ENCODE measurements around the gene IKZF5. TPM values are rescaled to one million over a fixed set of nuclear protein-coding genes. Genes with fewer than 3 reads are reported as not detected.

The IKZF5 gene
- total RNA-seq, 2 experiments from 2014 or later, result 15.2 to 21.5 TPM

DNA sequence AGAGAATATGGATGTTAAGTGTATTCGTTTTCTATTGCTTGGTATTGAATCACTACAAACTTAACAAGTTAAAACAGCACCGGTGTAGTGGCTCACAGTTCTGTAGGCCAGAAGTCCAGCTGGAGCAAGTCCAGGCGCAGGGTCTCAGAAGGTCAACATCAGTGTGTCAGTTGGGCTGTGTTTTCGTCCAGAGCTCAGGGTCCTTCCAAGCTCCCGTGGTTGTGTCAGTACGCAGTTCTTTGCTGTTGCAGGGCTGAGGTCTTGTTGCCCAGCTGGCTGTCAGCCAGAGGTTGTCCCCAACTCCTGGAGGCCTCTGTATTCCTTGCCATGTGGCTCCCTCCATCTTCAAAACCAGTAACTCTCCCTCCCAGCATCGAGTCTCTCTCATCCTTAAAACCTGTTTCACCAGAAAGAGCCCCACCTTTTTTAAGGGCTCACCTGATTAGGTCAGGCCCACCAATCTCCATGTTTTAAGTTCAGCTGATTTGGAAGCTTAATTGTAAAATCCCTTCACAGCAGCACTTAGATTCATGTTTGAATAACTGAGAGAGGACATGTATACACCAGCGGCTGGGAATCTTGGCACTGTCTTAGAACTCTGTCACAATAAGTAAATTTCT is 27.0 kb upstream of the IKZF5 start:
- no peak for TF ChIP-seq CTCF (IDR thresholded peaks at IDR 0.05)
- intact Hi-C loops (cut with micrococcal nuclease), result no loop called here
- Mint-ChIP-seq H3K27ac (no peak overlapping the region), H3K27me3 (no peaks in the 10 kb centered on the region), H3K4me3 (no peak overlapping the region), H3K36me3 (ENCODE audit: low read depth) (peaks cover 7% of the 10 kb centered on the region), H3K4me1 (ENCODE audit: low read depth) (peaks cover 3% of the 10 kb centered on the region), H3K9me3 (no peaks in the 10 kb centered on the region)
- ATAC-seq (no peak), DNase-seq (no peak)
- ChIA-PET POLR2A (no interaction called here), CTCF (interaction anchor here (1.6 kb wide), 1 partner anchor 26 kb away, joined by 3 read pairs; no protein-coding TSS in a partner anchor)

DNA sequence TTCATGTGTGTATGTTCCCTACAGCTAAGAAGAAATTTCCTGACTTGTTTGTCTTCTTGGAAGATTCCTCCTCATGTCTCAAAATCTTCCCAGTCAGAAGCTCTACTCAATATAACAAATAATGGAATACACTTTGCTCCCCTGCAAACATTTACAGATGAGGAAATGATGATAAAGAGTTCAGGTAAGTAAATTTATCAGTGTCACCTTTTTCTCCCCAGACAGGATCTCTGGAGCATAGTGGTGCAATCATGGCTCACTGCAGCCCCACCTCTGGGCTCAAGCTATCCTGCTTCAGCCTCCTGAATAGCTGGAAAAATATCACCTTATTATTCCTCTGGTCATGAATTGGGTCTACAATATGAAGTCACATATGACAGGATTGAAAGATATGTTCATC is 25.7 kb upstream of the IKZF5 start:
- ATAC-seq (no peak), DNase-seq (no peak)
- no peak for TF ChIP-seq CTCF (IDR thresholded peaks at IDR 0.05)
- H3K27ac Mint-ChIP-seq, result no peak overlapping the region
- no peak overlapping the region for H3K4me3 Mint-ChIP-seq
- H3K9me3 Mint-ChIP-seq, result no peaks in the 10 kb centered on the region
- H3K4me1 Mint-ChIP-seq (ENCODE audit: low read depth), result peaks cover 3% of the 10 kb centered on the region
- CTCF ChIA-PET, result interaction anchor here (0.9 to 1.8 kb wide), 4 partner anchors 8 to 84 kb away, joined by 3 to 6 read pairs (median 4); no protein-coding TSS in a partner anchor
- H3K27me3 Mint-ChIP-seq, result no peaks in the 10 kb centered on the region
- peaks cover 7% of the 10 kb centered on the region for H3K36me3 Mint-ChIP-seq (ENCODE audit: low read depth)
- intact Hi-C loops (cut with micrococcal nuclease), result no loop called here
- POLR2A ChIA-PET, result interaction anchor here (0.6 kb wide), 1 partner anchor 14 kb away, joined by 3 read pairs; no protein-coding TSS in a partner anchor

- Mint-ChIP-seq H3K27ac (no peak overlapping the region), H3K4me3 (no peak overlapping the region), H3K27me3 (no peaks in the 10 kb centered on the region), H3K36me3 (ENCODE audit: low read depth) (peaks cover 2% of the 10 kb centered on the region), H3K4me1 (ENCODE audit: low read depth) (no peaks in the 10 kb centered on the region), H3K9me3 (no peaks in the 10 kb centered on the region)
- intact Hi-C loops (cut with micrococcal nuclease), result no loop called here
- DNase-seq (no peak), ATAC-seq (no peak)
- ChIA-PET POLR2A (no interaction called here), CTCF (interaction anchor here (0.9 to 1.4 kb wide), 2 partner anchors 10 to 12 kb away, joined by 3 read pairs; no protein-coding TSS in a partner anchor)
- TF ChIP-seq CTCF (IDR thresholded peaks at IDR 0.05), result no peak
Measured at GRCh38 chr10:123031124-123031523, 22.5 kb upstream of the IKZF5 start.

- no peak overlapping the region for H3K27ac Mint-ChIP-seq
- H3K27me3 Mint-ChIP-seq, result no peaks in the 10 kb centered on the region
- ATAC-seq, result no peak
- no peaks in the 10 kb centered on the region for H3K9me3 Mint-ChIP-seq
- no peak overlapping the region for H3K4me3 Mint-ChIP-seq
- H3K4me1 Mint-ChIP-seq (ENCODE audit: low read depth), result no peaks in the 10 kb centered on the region
- no peaks in the 10 kb centered on the region for H3K36me3 Mint-ChIP-seq (ENCODE audit: low read depth)
- CTCF ChIA-PET, result interaction anchor here (1.5 kb wide), 1 partner anchor 15 kb away, joined by 6 read pairs; no protein-coding TSS in a partner anchor
- intact Hi-C loops (cut with micrococcal nuclease), result no loop called here
- POLR2A ChIA-PET, result interaction anchor here (1.4 kb wide), 1 partner anchor 13 kb away, joined by 3 read pairs; no protein-coding TSS in a partner anchor
- DNase-seq, result no peak
- TF ChIP-seq CTCF (IDR thresholded peaks at IDR 0.05), result no peak
Measured at GRCh38 chr10:123027861-123028260, 19.3 kb upstream of the IKZF5 start.

GRCh38 chr10:123026302-123026701 is 17.7 kb upstream of the IKZF5 start:
- no peaks in the 10 kb centered on the region for H3K9me3 Mint-ChIP-seq
- H3K4me1 Mint-ChIP-seq (ENCODE audit: low read depth), result no peaks in the 10 kb centered on the region
- no peak for TF ChIP-seq CTCF (IDR thresholded peaks at IDR 0.05)
- H3K27me3 Mint-ChIP-seq, result no peaks in the 10 kb centered on the region
- no peak for ATAC-seq
- no peaks in the 10 kb centered on the region for H3K36me3 Mint-ChIP-seq (ENCODE audit: low read depth)
- no peak overlapping the region for H3K27ac Mint-ChIP-seq
- ChIA-PET POLR2A (no interaction called here), CTCF (no interaction called here)
- DNase-seq, result no peak
- intact Hi-C loops (cut with micrococcal nuclease), result no loop called here
- no peak overlapping the region for H3K4me3 Mint-ChIP-seq

Data from activated CD8-positive, alpha-beta T cell treated with anti-CD3 and anti-CD28 coated beads for 36 hours (primary cell).